Measurements from ENCODE around the gene LYRM1.

GRCh38 chr16:20867585-20867984 is 33.0 kb upstream of the LYRM1 start:
- TF ChIP-seq CTCF (IDR thresholded peaks at IDR 0.05; ENCODE audit: control extremely low read depth in 1 of 3, insufficient read depth in 1 of 3, low read depth in 1 of 3, low read length in 3 of 3) (no peak), JUN (IDR thresholded peaks at IDR 0.05; ENCODE audit: low read depth, low read length) (no peak)
